ELR (cell line): ENCODE results near the gene LRRC32.
"Not testable (repeated sequence)": the region's sequence is repeated elsewhere in the genome, so short reads cannot be mapped to it uniquely, and the experiment has no call there.

Source experiments
- DNase-seq: peaks from one replicate; pipeline ENCODE4 v3.0.0-alpha.2; 2015; ENCODE audit warnings: low read depth

LRRC32 gene

GRCh38 chr11:76610871-76611475 is 59.6 kb downstream of the LRRC32 start:
- no peak for DNase-seq

GRCh38 chr11:76610371-76610770 is 60.2 kb downstream of the LRRC32 start:
- DNase-seq = no peak

GRCh38 chr11:76609736-76610370 is 60.7 kb downstream of the LRRC32 start:
- no peak for DNase-seq

GRCh38 chr11:76608879-76609460 is 61.6 kb downstream of the LRRC32 start:
- DNase-seq = not testable (repeated sequence)

GRCh38 chr11:76608228-76608627 is 62.3 kb downstream of the LRRC32 start:
- not testable (repeated sequence) for DNase-seq
